Measurements from ENCODE around the gene RANBP3. TPM values are rescaled to one million over a fixed set of nuclear protein-coding genes. Genes with fewer than 3 reads are reported as not detected.

Gene RANBP3
- total and polyA plus RNA-seq, 2 of the 8 experiments (the other 6 are each of a cell fraction or from before 2014, with no cell fraction given) = 95.4 to 122 TPM

- TF ChIP-seq ATF2 (IDR thresholded peaks at IDR 0.05; ENCODE audit: low read length) (no peak), KDM4A (IDR thresholded peaks at IDR 0.05; ENCODE audit: low read depth, low read length, severe bottlenecking) (no peak), SP2 (IDR thresholded peaks at IDR 0.05; ENCODE audit: low read length) (no peak), YY1 (IDR thresholded peaks at IDR 0.05; ENCODE audit: low read depth, low read length) (no peak), RXRA (IDR thresholded peaks at IDR 0.05; ENCODE audit: insufficient read depth, low read depth, low read length) (no peak), TEAD4 (IDR thresholded peaks at IDR 0.05; ENCODE audit: low read depth, low read length) (0 out of 2 replicates have a peak, but pooled peaks have one; percentile 7), ATF3 (IDR thresholded peaks at IDR 0.05; ENCODE audit: insufficient read depth, low read depth, low read length) (no peak), SUZ12 (IDR thresholded peaks at IDR 0.05; ENCODE audit: low read length) (no peak), SAP30 (IDR thresholded peaks at IDR 0.05; ENCODE audit: insufficient read depth, insufficient replicate concordance, low read length) (no peak), BCL11A (IDR thresholded peaks at IDR 0.05; ENCODE audit: low read depth in 2 of 2, low read length in 2 of 2) (no peak), TAF1 (IDR thresholded peaks at IDR 0.05; ENCODE audit: low read depth, low read length) (no peak), RNF2 (IDR thresholded peaks at IDR 0.05; ENCODE audit: borderline replicate concordance, low read depth, low read length, missing control alignments, poor library complexity, severe bottlenecking) (no peak), POLR2AphosphoS5 (IDR thresholded peaks at IDR 0.05; ENCODE audit: low read depth, low read length) (peak; percentile 40; the same call in 1 of the 2 replicates), MAX (IDR thresholded peaks at IDR 0.05) (no peak), RAD21 (IDR thresholded peaks at IDR 0.05 in 1 of 2, conservative IDR thresholded peaks at IDR 0.05 in 1 of 2; ENCODE audit: low read depth in 2 of 2, low read length in 2 of 2) (peak; percentile 78 to 79), CREB1 (IDR thresholded peaks at IDR 0.05) (no peak), SIRT6 (IDR thresholded peaks at IDR 0.05; ENCODE audit: low read length) (no peak), GTF2F1 (IDR thresholded peaks at IDR 0.05; ENCODE audit: borderline replicate concordance, low read depth, low read length) (no peak), HDAC2 (IDR thresholded peaks at IDR 0.05; ENCODE audit: borderline replicate concordance in 1 of 2, low read depth in 2 of 2, low read length in 2 of 2) (0 out of 4 replicates have a peak, but pooled peaks of 1 of the 2 experiments have one; percentile 50), CHD2 (IDR thresholded peaks at IDR 0.05; ENCODE audit: low read length) (no peak)
Observed at GRCh38 chr19:5891938-5892771, 85.8 kb downstream of the RANBP3 start (continued).

All from H1 (cell line).